ENCODE results near the gene IRX5.

The IRX5 gene

DNA sequence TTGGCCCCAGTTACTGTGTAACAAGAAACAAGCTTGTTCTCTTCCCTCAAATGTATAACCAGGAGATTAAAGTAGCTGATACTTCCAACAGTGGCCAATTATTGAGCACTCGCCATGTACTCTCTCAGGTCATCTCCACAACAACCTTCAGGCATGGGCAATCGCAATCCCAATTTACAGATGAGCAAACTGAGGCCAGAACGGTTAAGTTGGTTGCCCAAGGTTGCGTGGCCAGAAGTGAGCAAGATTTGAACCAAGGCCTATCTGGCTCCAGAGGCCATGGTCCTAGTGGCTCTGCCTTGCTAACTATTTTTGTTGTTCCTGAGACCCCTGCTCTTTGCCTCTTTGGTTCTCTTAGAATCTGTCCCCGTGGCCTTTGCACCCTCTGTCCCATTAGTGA is 33.6 kb downstream of the IRX5 start:
- no peaks in the 10 kb centered on the region for H3K4me1 ChIP-seq (ENCODE audit: insufficient read depth, low read length, severe bottlenecking)
- H3K4me3 ChIP-seq (ENCODE audit: low read depth, low read length, poor library complexity, severe bottlenecking), result no peak overlapping the region
- H4K20me1 ChIP-seq (ENCODE audit: insufficient read depth, low read length), result no peaks in the 10 kb centered on the region
- peaks cover 3% of the 10 kb centered on the region; the same call in 1 of the 2 replicates for H3K27me3 ChIP-seq (ENCODE audit: insufficient read depth, low read length)
- no peak overlapping the region for H2AFZ ChIP-seq (ENCODE audit: low read length)
- no peaks in the 10 kb centered on the region for H3F3A ChIP-seq (ENCODE audit: insufficient read depth, low read length)
- TF ChIP-seq EZH2 (IDR thresholded peaks at IDR 0.05; ENCODE audit: borderline replicate concordance, low read length), result no peak
- TF ChIP-seq, protein P1, sequence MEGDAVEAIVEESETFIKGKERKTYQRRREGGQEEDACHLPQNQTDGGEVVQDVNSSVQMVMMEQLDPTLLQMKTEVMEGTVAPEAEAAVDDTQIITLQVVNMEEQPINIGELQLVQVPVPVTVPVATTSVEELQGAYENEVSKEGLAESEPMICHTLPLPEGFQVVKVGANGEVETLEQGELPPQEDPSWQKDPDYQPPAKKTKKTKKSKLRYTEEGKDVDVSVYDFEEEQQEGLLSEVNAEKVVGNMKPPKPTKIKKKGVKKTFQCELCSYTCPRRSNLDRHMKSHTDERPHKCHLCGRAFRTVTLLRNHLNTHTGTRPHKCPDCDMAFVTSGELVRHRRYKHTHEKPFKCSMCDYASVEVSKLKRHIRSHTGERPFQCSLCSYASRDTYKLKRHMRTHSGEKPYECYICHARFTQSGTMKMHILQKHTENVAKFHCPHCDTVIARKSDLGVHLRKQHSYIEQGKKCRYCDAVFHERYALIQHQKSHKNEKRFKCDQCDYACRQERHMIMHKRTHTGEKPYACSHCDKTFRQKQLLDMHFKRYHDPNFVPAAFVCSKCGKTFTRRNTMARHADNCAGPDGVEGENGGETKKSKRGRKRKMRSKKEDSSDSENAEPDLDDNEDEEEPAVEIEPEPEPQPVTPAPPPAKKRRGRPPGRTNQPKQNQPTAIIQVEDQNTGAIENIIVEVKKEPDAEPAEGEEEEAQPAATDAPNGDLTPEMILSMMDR (IDR thresholded peaks at IDR 0.05; ENCODE audit: low read length), result no peak
- H3K9ac ChIP-seq (ENCODE audit: low read length), result no peak overlapping the region
- no peaks in the 10 kb centered on the region for H3K79me2 ChIP-seq (ENCODE audit: insufficient read depth, low read length)
- no peak overlapping the region for H3K4me2 ChIP-seq (ENCODE audit: low read length)
- H3K9me2 ChIP-seq (ENCODE audit: low read depth, low read length), result no peaks in the 10 kb centered on the region
- no peaks in the 10 kb centered on the region for H3K9me3 ChIP-seq (ENCODE audit: low read length)
- no peaks in the 10 kb centered on the region for H3K36me3 ChIP-seq (ENCODE audit: insufficient read depth, low read length)
- H3K27ac ChIP-seq (ENCODE audit: low read depth, low read length, poor library complexity, severe bottlenecking), result no peak overlapping the region

DNA sequence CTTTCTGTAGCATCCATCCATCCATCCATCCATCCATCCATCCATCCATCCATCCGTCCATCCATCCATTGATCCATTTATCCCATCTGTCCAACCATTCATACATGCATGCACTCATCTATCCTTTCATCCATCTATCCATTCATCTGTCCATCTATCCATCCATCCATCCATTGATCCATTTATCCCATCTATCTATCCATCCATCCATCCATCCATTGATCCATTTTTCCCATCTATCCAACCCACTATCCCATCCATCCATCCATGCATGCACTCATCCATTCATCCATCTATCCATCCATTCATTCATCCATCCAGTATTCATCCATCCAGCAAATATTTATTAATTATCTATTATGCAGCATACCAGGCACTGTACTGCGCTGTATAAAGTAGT is 34.8 kb downstream of the IRX5 start:
- H3K27me3 ChIP-seq (ENCODE audit: insufficient read depth, low read length), result peaks cover 3% of the 10 kb centered on the region; the same call in 1 of the 2 replicates
- no peak overlapping the region for H3K4me2 ChIP-seq (ENCODE audit: low read length)
- no peak overlapping the region for H3K9ac ChIP-seq (ENCODE audit: low read length)
- TF ChIP-seq, protein P1 (IDR thresholded peaks at IDR 0.05; ENCODE audit: low read length), result no peak
- TF ChIP-seq EZH2 (IDR thresholded peaks at IDR 0.05; ENCODE audit: borderline replicate concordance, low read length), result no peak
- H3K4me1 ChIP-seq (ENCODE audit: insufficient read depth, low read length, severe bottlenecking), result no peaks in the 10 kb centered on the region
- H3F3A ChIP-seq (ENCODE audit: insufficient read depth, low read length), result no peaks in the 10 kb centered on the region
- H3K9me2 ChIP-seq (ENCODE audit: low read depth, low read length), result no peaks in the 10 kb centered on the region
- no peaks in the 10 kb centered on the region for H3K79me2 ChIP-seq (ENCODE audit: insufficient read depth, low read length)
- H3K9me3 ChIP-seq (ENCODE audit: low read length), result no peaks in the 10 kb centered on the region
- H3K27ac ChIP-seq (ENCODE audit: low read depth, low read length, poor library complexity, severe bottlenecking), result no peak overlapping the region
- H4K20me1 ChIP-seq (ENCODE audit: insufficient read depth, low read length), result no peaks in the 10 kb centered on the region
- H3K4me3 ChIP-seq (ENCODE audit: low read depth, low read length, poor library complexity, severe bottlenecking), result no peak overlapping the region
- no peaks in the 10 kb centered on the region for H3K36me3 ChIP-seq (ENCODE audit: insufficient read depth, low read length)
- H2AFZ ChIP-seq (ENCODE audit: low read length), result no peak overlapping the region

DNA sequence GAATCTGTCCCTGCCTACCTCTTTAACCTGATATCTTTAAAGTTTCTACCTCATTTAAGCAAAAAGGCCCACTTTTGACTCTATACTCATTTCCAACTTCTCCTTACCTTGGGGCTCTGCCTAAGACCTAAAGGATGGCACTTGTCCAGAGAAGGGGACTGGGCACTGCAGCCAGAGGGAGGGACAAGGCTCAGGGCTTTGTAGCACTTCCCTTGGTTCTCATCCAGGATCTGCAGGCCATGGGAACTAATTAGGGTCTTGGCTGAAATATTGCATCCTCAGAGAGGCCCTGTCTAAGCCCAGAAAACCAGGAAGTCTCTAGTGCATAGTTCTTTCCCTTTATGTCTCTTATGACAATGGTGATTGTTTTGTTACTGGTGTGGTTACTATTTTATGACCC is 37.3 kb downstream of the IRX5 start:
- peaks cover 3% of the 10 kb centered on the region; the same call in 1 of the 2 replicates for H3K27me3 ChIP-seq (ENCODE audit: insufficient read depth, low read length)
- no peak overlapping the region for H3K27ac ChIP-seq (ENCODE audit: low read depth, low read length, poor library complexity, severe bottlenecking)
- H3K9me2 ChIP-seq (ENCODE audit: low read depth, low read length), result no peaks in the 10 kb centered on the region
- H3K4me2 ChIP-seq (ENCODE audit: low read length), result no peak overlapping the region
- TF ChIP-seq EZH2 (IDR thresholded peaks at IDR 0.05; ENCODE audit: borderline replicate concordance, low read length), result no peak
- TF ChIP-seq, protein P1 (IDR thresholded peaks at IDR 0.05; ENCODE audit: low read length), result no peak
- H3F3A ChIP-seq (ENCODE audit: insufficient read depth, low read length), result no peaks in the 10 kb centered on the region
- H4K20me1 ChIP-seq (ENCODE audit: insufficient read depth, low read length), result no peaks in the 10 kb centered on the region
- no peaks in the 10 kb centered on the region for H3K79me2 ChIP-seq (ENCODE audit: insufficient read depth, low read length)
- H3K36me3 ChIP-seq (ENCODE audit: insufficient read depth, low read length), result no peaks in the 10 kb centered on the region
- H3K9me3 ChIP-seq (ENCODE audit: low read length), result no peaks in the 10 kb centered on the region
- H3K4me3 ChIP-seq (ENCODE audit: low read depth, low read length, poor library complexity, severe bottlenecking), result no peak overlapping the region
- no peak overlapping the region for H2AFZ ChIP-seq (ENCODE audit: low read length)
- H3K4me1 ChIP-seq (ENCODE audit: insufficient read depth, low read length, severe bottlenecking), result no peaks in the 10 kb centered on the region
- no peak overlapping the region for H3K9ac ChIP-seq (ENCODE audit: low read length)

Measured in OCI-LY1 (cell line).